IPS-18a (cell line): ENCODE results near the gene JAZF1.

Experiments
- H3K27ac ChIP-seq: one replicate; pipeline ENCODE4 v1.5.1; 2013; ENCODE audit warnings: low read length
- H3K27me3 ChIP-seq: one replicate; pipeline ENCODE4 v1.6.1; 2013; ENCODE audit warnings: mild to moderate bottlenecking, low read length; ENCODE audit not compliant: control insufficient read depth, insufficient read depth
- H3K36me3 ChIP-seq: one replicate; pipeline ENCODE4 v1.6.1; 2013; ENCODE audit warnings: low read depth, low read length; ENCODE audit not compliant: control insufficient read depth
- H3K4me1 ChIP-seq: one replicate; pipeline ENCODE4 v1.6.1; 2013; ENCODE audit warnings: low read depth, low read length; ENCODE audit not compliant: control insufficient read depth
- H3K4me3 ChIP-seq: one replicate; pipeline ENCODE4 v1.5.1; 2013; ENCODE audit warnings: low read length
- H3K9ac ChIP-seq: one replicate; pipeline ENCODE4 v1.6.1; 2013; ENCODE audit warnings: mild to moderate bottlenecking, low read length, moderate library complexity
- H3K9me3 ChIP-seq: one replicate; pipeline ENCODE4 v1.6.1; 2013; ENCODE audit warnings: low read depth, low read length; ENCODE audit not compliant: control insufficient read depth

The JAZF1 gene

DNA sequence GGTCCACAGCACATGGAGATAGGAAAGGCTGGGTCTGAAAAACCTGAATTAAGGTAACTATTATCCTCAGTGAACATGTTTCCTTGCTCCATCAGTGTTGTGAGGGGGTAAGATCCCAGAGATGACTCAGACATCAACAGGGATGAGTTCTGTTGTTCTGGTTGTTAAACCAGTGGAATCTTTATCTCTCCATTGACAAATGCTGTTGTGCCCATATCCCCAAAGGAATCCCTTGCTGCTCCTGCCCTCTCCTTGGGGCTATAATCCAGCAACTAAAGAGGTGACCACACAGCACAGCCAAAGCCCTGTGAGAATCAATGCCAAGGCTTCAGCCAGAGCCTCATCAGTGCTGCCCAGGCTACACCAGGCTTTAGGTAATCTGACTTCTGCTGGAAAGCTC lies 113.4 kb downstream of the JAZF1 start:
- no peak overlapping the region for H3K27ac ChIP-seq
- H3K4me3 ChIP-seq: no peak overlapping the region
- H3K9me3 ChIP-seq: no peaks in the 10 kb centered on the region
- H3K9ac ChIP-seq: no peak overlapping the region
- no peaks in the 10 kb centered on the region for H3K36me3 ChIP-seq
- H3K27me3 ChIP-seq: no peaks in the 10 kb centered on the region
- no peaks in the 10 kb centered on the region for H3K4me1 ChIP-seq

DNA sequence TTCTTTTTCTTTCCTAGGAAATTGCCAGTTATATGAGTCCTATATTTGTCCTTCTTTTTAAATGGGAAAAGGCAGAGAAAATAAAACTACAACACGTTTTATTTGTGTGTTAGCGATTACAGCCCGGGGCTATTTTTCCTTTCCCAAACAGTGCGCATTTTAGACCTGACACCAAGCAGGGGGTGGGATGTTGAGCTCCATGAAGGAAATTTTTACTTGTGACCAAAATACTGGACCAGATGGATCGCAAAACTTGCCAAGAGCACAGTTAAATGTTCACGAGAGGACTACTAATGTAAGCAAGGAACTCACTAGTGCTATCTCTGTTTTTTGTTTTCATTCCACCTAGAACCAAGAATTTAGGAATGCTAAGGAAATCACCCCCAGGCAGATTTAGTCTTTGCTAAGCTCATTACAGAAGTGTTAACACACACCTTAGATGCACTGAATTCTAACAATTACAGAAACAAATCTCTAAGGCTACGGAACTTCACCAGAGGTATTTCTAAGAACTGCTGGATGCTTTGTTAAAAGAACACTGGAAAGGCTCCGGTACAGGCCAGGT lies 114.8 kb downstream of the JAZF1 start:
- no peaks in the 10 kb centered on the region for H3K36me3 ChIP-seq
- H3K27ac ChIP-seq: no peak overlapping the region
- H3K9me3 ChIP-seq: no peaks in the 10 kb centered on the region
- H3K4me1 ChIP-seq: peaks cover 3% of the 10 kb centered on the region
- H3K4me3 ChIP-seq: no peak overlapping the region
- H3K9ac ChIP-seq: no peak overlapping the region
- H3K27me3 ChIP-seq: no peaks in the 10 kb centered on the region

DNA sequence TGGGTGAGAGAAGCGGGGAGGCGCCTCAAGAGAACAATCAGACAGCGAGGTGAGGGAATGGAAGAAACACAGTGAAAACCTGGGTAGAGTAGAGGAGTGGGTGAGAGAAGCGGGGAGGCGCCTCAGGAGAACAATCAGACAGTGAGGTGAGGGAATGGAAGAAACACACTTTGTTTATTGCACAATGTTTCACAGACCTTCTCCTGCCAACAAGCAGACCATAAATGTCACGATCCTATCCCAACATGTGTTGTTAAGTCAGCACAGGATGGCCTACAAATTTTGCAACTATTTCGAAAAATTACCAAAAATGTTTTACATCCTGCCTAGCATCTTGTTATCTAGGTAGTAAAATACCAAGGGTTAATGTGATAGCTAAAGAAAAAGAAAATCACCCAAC lies 115.3 kb downstream of the JAZF1 start:
- Histone ChIP-seq H3K36me3 (no peaks in the 10 kb centered on the region), H3K4me1 (peaks cover 8% of the 10 kb centered on the region), H3K4me3 (no peak overlapping the region), H3K27ac (no peak overlapping the region), H3K27me3 (no peaks in the 10 kb centered on the region), H3K9me3 (no peaks in the 10 kb centered on the region), H3K9ac (no peak overlapping the region)

DNA sequence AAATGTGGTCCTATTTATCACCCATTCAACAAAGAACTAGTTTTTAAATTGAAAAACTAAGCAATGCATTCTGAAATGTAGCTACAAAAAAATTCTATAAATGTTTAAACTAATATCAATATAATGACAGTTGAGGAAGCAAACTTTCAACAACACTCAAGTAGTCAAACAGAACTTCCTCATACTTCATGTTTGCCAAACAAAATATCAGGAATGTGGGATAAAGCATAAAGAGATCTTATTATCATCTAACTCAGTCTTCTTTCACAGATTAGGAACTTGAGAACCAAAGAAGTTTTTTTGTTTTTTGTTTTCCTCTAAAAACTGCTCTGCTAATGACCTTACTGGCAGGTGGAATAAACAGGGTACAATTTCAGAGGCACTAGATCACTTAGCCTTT lies 116.2 kb downstream of the JAZF1 start:
- Histone ChIP-seq H3K27ac (no peak overlapping the region), H3K4me1 (peaks cover 9% of the 10 kb centered on the region)

DNA sequence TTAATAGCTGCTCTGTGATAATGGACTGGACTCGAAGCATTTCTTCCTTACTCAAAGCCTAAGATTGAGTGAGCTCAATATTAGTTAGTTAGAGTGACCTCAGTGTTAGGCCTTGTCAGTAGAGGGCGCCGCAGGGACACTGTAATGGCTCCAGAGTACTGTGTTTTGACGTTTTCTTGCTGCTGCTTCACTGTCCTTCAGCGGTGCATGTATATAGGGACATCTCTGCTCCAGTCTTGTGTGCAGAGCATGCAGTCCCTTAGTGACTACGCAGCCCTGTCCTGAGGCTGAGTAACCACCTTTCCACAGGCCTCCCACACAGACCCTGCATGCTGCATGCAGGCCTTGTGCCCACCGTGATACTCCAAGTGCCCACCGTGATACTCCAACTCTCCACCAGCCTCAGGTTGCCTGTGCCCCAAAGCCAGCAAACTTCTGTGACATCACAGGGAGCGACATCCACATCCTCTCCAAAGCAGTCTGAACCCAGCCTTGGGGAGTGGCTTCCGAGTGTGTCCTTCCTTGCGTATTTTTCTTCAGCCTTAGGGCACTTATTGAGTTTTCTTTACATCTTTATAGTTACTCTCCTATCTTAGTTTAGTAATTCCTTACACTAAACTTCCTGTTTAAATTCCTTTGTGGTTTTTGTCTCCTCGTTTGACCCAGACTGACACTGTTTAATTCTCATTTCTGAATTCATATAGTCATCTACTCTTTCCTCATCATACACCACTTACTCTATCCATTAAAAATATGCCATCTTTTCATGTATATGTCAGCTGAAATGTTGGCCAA lies 118.2 kb downstream of the JAZF1 start:
- Histone ChIP-seq H3K36me3 (no peaks in the 10 kb centered on the region), H3K27me3 (no peaks in the 10 kb centered on the region), H3K27ac (no peak overlapping the region), H3K9ac (no peak overlapping the region), H3K9me3 (no peaks in the 10 kb centered on the region), H3K4me3 (no peak overlapping the region), H3K4me1 (peaks cover 9% of the 10 kb centered on the region)

More for the DNA sequence above, 116.2 kb downstream of the JAZF1 start:
- H3K9ac ChIP-seq: no peak overlapping the region
- no peaks in the 10 kb centered on the region for H3K27me3 ChIP-seq
- H3K4me3 ChIP-seq: no peak overlapping the region
- H3K36me3 ChIP-seq: no peaks in the 10 kb centered on the region
- H3K9me3 ChIP-seq: no peaks in the 10 kb centered on the region

DNA sequence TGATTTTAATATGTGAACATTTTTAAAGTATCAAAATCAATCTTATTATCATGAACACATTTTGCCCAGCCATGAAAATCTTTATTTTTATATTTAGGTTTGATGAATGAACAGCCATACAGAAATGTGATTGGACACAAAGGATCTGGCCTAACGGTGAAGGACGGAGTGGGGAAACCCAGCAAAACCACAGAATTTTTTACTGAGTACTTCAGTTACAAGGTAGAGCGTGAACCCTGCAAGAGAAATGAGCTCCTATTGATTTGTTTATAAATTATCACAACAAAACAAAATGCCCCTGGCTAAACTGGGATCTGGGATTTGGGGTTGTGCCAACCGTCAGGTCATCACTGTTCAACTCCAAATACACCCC lies 118.8 kb downstream of the JAZF1 start:
- no peak overlapping the region for H3K9ac ChIP-seq
- no peaks in the 10 kb centered on the region for H3K36me3 ChIP-seq
- no peak overlapping the region for H3K27ac ChIP-seq
- H3K9me3 ChIP-seq: no peaks in the 10 kb centered on the region
- no peak overlapping the region for H3K4me3 ChIP-seq
- peaks cover 9% of the 10 kb centered on the region for H3K4me1 ChIP-seq
- no peaks in the 10 kb centered on the region for H3K27me3 ChIP-seq

DNA sequence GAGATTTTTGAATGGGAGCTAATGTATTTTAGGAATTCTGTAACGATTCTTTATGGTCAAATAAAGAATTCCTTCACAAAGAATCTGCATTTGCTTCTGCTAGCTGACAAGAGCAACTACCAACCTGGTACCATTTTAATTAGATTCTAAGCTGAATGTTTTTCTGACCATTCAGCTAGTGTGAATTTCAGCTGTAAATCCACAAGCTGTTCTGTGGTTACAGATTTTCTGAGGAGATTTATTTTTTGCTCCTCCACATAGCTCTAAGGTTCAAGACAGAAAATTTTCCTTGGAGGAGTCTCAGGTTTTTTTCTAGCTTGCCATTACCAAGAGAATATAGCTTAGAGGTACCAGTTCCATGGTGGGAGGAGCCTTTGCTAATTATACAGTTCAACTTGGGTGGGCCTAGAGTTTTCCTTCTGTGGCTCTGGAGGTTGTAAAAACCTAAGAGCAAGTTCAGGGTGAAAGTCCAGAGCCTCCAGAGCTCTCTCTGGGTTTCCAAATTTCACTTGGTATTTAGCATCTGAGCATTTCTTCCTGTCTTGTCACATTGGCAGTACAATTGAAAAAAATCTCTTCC lies 120.1 kb downstream of the JAZF1 start:
- no peak overlapping the region for H3K27ac ChIP-seq
- no peaks in the 10 kb centered on the region for H3K36me3 ChIP-seq
- H3K27me3 ChIP-seq: no peaks in the 10 kb centered on the region
- H3K9me3 ChIP-seq: no peaks in the 10 kb centered on the region
- H3K4me3 ChIP-seq: no peak overlapping the region
- peaks cover 12% of the 10 kb centered on the region for H3K4me1 ChIP-seq
- no peak overlapping the region for H3K9ac ChIP-seq

DNA sequence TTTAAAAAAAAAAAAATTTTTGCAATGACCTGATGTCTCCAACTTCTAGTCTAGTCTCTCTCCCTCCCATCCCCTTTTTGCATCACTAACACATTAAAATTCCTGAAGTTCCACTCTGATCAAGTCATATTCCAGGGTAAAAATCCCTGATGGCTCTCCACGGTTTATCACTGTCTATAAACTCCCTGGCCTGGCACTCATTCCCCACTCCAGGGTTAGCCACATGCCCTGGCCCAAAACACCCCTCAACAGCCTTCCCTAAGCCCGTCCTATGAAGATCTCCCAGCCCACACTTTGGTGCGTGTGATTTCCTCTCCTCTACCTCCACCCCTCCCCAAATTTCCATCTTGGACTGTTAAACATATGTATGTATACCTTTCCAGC lies 125.4 kb downstream of the JAZF1 start:
- peaks cover 6% of the 10 kb centered on the region for H3K4me1 ChIP-seq
- H3K27me3 ChIP-seq: no peaks in the 10 kb centered on the region
- no peak overlapping the region for H3K4me3 ChIP-seq
- H3K9ac ChIP-seq: no peak overlapping the region
- H3K36me3 ChIP-seq: no peaks in the 10 kb centered on the region
- H3K27ac ChIP-seq: no peak overlapping the region
- H3K9me3 ChIP-seq: no peaks in the 10 kb centered on the region

DNA sequence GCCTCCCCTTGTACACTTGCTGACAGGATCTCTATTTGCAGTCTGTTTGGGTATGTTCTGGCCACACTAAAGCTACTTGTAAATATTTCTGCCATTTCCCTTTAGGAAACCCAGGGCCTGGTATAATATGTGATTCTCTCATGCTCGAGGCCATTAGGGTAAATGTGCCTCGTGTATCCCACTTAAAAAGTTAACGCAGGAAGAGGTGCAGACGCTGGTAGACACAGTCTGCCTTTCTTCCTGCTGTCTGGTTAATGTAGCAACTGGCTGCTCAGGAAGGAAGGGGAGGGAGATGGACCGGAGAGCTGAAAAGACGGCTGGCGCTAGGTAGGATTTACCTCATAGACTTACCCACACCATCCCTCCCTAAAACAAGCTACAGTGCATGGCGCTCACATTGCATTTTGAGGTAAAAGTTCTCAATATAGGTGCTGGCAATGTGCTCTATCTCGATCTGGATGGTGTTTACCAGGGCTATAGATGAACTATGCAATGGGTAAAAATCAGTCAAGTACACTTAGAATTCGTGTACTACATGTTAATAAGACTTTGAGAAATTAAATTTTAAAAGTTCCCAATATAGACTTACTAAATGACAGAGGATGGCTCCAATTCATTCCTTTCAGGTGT lies 125.9 kb downstream of the JAZF1 start:
- no peaks in the 10 kb centered on the region for H3K27me3 ChIP-seq
- no peak overlapping the region for H3K27ac ChIP-seq
- H3K36me3 ChIP-seq: no peaks in the 10 kb centered on the region
- H3K9me3 ChIP-seq: no peaks in the 10 kb centered on the region
- no peak overlapping the region for H3K9ac ChIP-seq
- H3K4me3 ChIP-seq: no peak overlapping the region
- peaks cover 6% of the 10 kb centered on the region for H3K4me1 ChIP-seq

DNA sequence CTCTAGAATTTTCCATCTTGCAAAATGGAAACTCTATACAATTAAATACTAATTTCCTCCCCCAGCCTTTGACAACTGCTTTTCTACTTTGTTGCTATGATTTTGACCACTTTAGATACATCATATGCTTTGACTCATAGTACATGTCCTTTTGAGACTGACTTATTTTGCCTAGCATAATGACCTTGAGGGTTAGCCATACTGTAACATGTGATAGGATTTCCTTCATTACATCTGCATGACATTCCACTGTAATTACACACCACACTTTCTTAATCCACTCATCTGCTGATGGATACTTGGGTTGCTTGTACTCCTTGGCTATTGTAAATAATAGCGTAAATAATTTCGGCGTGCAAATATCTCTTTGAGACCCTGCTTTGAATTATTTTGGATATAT lies 127.7 kb downstream of the JAZF1 start:
- Histone ChIP-seq H3K27ac (no peak overlapping the region), H3K4me3 (no peak overlapping the region)

DNA sequence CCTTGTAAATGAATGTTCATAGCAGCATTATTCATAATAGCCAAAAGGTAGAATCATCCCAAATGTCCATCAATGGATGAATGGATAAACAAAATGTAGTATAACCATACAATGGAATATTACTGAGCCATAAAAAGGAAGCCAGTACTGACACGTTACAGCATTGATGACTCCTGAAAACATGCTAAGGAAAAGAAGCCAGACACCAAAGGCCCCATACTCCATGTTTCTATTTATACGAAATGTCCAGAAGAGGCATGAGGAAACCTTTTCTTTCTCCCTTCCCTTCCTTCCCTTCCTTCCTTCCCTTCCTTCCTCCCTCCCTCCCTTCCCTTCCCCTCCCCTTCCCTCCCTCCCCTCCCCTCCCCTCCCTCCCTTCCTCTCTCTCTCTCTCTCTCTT lies 131.9 kb downstream of the JAZF1 start:
- H3K36me3 ChIP-seq: no peaks in the 10 kb centered on the region
- H3K9me3 ChIP-seq: no peaks in the 10 kb centered on the region
- no peak overlapping the region for H3K27ac ChIP-seq
- no peak overlapping the region for H3K4me3 ChIP-seq
- H3K4me1 ChIP-seq: peaks cover 3% of the 10 kb centered on the region
- no peaks in the 10 kb centered on the region for H3K27me3 ChIP-seq
- H3K9ac ChIP-seq: no peak overlapping the region

More for the DNA sequence above, 127.7 kb downstream of the JAZF1 start:
- no peaks in the 10 kb centered on the region for H3K27me3 ChIP-seq
- H3K9ac ChIP-seq: no peak overlapping the region
- no peaks in the 10 kb centered on the region for H3K36me3 ChIP-seq
- no peaks in the 10 kb centered on the region for H3K9me3 ChIP-seq
- H3K4me1 ChIP-seq: peaks cover 6% of the 10 kb centered on the region
